ENCODE data around the gene ZNF592.

- TF ChIP-seq POLR2AphosphoS5 (IDR thresholded peaks at IDR 0.05): no peak
- no peak for TF ChIP-seq RAD21 (conservative IDR thresholded peaks at IDR 0.05)
- no peak for TF ChIP-seq CTCF (IDR thresholded peaks at IDR 0.05; ENCODE audit: poor library complexity, severe bottlenecking)
Observed at GRCh38 chr15:84772031-84772430, 23.6 kb downstream of the ZNF592 start.
